Dendritic cell treated with granulocyte-macrophage colony-stimulating factor and Interleukin-4, amounts not matched to agents 40 ng/mL and 50 ng/mL, for 4 days (primary cell): ENCODE measurements around the gene SUSD3.

Experiments
- H3K27ac Mint-ChIP-seq: one replicate; pipeline ENCODE4 v1.8.0; 2022; ENCODE audit warnings: mild to moderate bottlenecking, mixed read lengths
- H3K27me3 Mint-ChIP-seq: one replicate; pipeline ENCODE4 v1.8.0; 2022; ENCODE audit warnings: mild to moderate bottlenecking, mixed read lengths
- H3K36me3 Mint-ChIP-seq: one replicate; pipeline ENCODE4 v1.8.0; 2022; ENCODE audit warnings: low read depth, mixed read lengths
- H3K4me1 Mint-ChIP-seq: one replicate; pipeline ENCODE4 v1.8.0; 2022; ENCODE audit warnings: low read depth, mixed read lengths
- H3K4me3 Mint-ChIP-seq: one replicate; pipeline ENCODE4 v1.8.0; 2022; ENCODE audit warnings: mild to moderate bottlenecking, moderate library complexity, mixed read lengths
- H3K9me3 Mint-ChIP-seq: one replicate; pipeline ENCODE4 v1.8.0; 2022; ENCODE audit warnings: mixed read lengths
- intact Hi-C: fragments of 100-400 bp; cut with micrococcal nuclease; formaldehyde crosslinking; loops from one replicate; pipeline ENCODE4 v1.15.0; 2022

Gene SUSD3

GRCh38 chr9:93132287-93132927 is 73.9 kb downstream of the SUSD3 start:
- Mint-ChIP-seq H3K27me3 (peaks cover 7% of the 10 kb centered on the region), H3K4me1 (peaks cover 92% of the 10 kb centered on the region), H3K36me3 (peaks cover 66% of the 10 kb centered on the region), H3K4me3 (peak overlapping the region; percentile 95), H3K9me3 (no peaks in the 10 kb centered on the region), H3K27ac (peak overlapping the region; percentile 96)
- intact Hi-C loops, result loop anchor here (5.0 kb wide), 1 partner anchor 35 kb away; the partner anchor contains the start of gene CARD19

GRCh38 chr9:93132946-93133680 is 74.6 kb downstream of the SUSD3 start:
- Mint-ChIP-seq H3K4me1 (peaks cover 92% of the 10 kb centered on the region), H3K9me3 (no peaks in the 10 kb centered on the region), H3K36me3 (peaks cover 59% of the 10 kb centered on the region), H3K4me3 (peak overlapping the region; percentile 95), H3K27me3 (peaks cover 12% of the 10 kb centered on the region), H3K27ac (peak overlapping the region; percentile 96)
- intact Hi-C loops, result loop anchor here (5.0 kb wide), 1 partner anchor 36 kb away; the partner anchor contains the start of gene CARD19

- peaks cover 12% of the 10 kb centered on the region for H3K27me3 Mint-ChIP-seq
- H3K27ac Mint-ChIP-seq, result peak overlapping the region; percentile 96
- H3K4me1 Mint-ChIP-seq, result peaks cover 92% of the 10 kb centered on the region
- intact Hi-C loops, result loop anchor here (1.0 to 5.0 kb wide), 2 partner anchors 16 to 36 kb away; partner anchors contain the start of gene CARD19
- no peaks in the 10 kb centered on the region for H3K9me3 Mint-ChIP-seq
- H3K4me3 Mint-ChIP-seq, result peak overlapping the region; percentile 95
- H3K36me3 Mint-ChIP-seq, result peaks cover 54% of the 10 kb centered on the region
Measured at GRCh38 chr9:93133681-93134014, 75.1 kb downstream of the SUSD3 start.

GRCh38 chr9:93134015-93134739 is 75.7 kb downstream of the SUSD3 start, which contains the start of gene NINJ1:
NINJ1 (minus strand) TSS chr9:93134251; CDS start chr9:93134217, 34 bp downstream.
- H3K4me1 Mint-ChIP-seq, result peaks cover 90% of the 10 kb centered on the region

More at GRCh38 chr9:93134015-93134739, 75.7 kb downstream of the SUSD3 start, which contains the start of gene NINJ1:
- intact Hi-C loops, result loop anchor here (1.0 to 5.0 kb wide), 2 partner anchors 15 to 37 kb away; partner anchors contain the start of gene CARD19
- Mint-ChIP-seq H3K27ac (peak within 1 kb of the TSS; percentile 96), H3K4me3 (peak within 1 kb of the TSS; percentile 95), H3K27me3 (peaks cover 12% of the 10 kb centered on the region), H3K9me3 (no peaks in the 10 kb centered on the region), H3K36me3 (peaks cover 51% of the 10 kb centered on the region)
